IMR-90 (cell line): ENCODE measurements around the gene SCGB1D1.

Experiments
- BHLHE40 ChIP-seq: fragments of 150-350 bp; IDR thresholded peaks from 2 replicates; pipeline ENCODE4 v1.6.1; 2016; ENCODE audit warnings: mild to moderate bottlenecking, low read depth, low read length
- FOS ChIP-seq: fragments of 150-350 bp; IDR thresholded peaks from 2 replicates; pipeline ENCODE4 v1.6.1; 2016; ENCODE audit warnings: low read depth, low read length
- MAFK ChIP-seq: IDR thresholded peaks from 2 replicates; pipeline ENCODE4 v1.6.1; 2012; ENCODE audit warnings: low read depth, low read length, improper control_type of control experiment
- MAZ ChIP-seq: IDR thresholded peaks from 2 replicates; pipeline ENCODE4 v1.6.1; 2012; ENCODE audit warnings: low read depth, mild to moderate bottlenecking, low read length, improper control_type of control experiment, moderate library complexity, borderline replicate concordance
- MXI1 ChIP-seq: IDR thresholded peaks from 2 replicates; pipeline ENCODE4 v1.6.1; 2012; ENCODE audit warnings: low read depth, mild to moderate bottlenecking, low read length, moderate library complexity, borderline replicate concordance
- POLR2A ChIP-seq: IDR thresholded peaks from 2 replicates; pipeline ENCODE4 v1.6.1; 2012; ENCODE audit warnings: mild to moderate bottlenecking, low read depth, low read length
- RAD21 ChIP-seq: IDR thresholded peaks from 2 replicates; pipeline ENCODE4 v1.6.1; 2012; ENCODE audit warnings: low read length, improper control_type of control experiment
- RCOR1 ChIP-seq: IDR thresholded peaks from 2 replicates; pipeline ENCODE4 v1.6.1; 2012; ENCODE audit warnings: mild to moderate bottlenecking, low read length, improper control_type of control experiment; ENCODE audit not compliant: insufficient replicate concordance
- SMC3 ChIP-seq: fragments of 150-350 bp; IDR thresholded peaks from 2 replicates; pipeline ENCODE4 v1.6.1; 2016; ENCODE audit warnings: low read depth, mild to moderate bottlenecking, antibody characterized with exemption, low read length, moderate library complexity
- TF ChIP-seq, protein P1 (sequence below): conservative IDR thresholded peaks from 2 replicates; pipeline ENCODE4 v1.5.1; 2012; ENCODE audit warnings: mild to moderate bottlenecking, low read depth, low read length, improper control_type of control experiment

DNA sequence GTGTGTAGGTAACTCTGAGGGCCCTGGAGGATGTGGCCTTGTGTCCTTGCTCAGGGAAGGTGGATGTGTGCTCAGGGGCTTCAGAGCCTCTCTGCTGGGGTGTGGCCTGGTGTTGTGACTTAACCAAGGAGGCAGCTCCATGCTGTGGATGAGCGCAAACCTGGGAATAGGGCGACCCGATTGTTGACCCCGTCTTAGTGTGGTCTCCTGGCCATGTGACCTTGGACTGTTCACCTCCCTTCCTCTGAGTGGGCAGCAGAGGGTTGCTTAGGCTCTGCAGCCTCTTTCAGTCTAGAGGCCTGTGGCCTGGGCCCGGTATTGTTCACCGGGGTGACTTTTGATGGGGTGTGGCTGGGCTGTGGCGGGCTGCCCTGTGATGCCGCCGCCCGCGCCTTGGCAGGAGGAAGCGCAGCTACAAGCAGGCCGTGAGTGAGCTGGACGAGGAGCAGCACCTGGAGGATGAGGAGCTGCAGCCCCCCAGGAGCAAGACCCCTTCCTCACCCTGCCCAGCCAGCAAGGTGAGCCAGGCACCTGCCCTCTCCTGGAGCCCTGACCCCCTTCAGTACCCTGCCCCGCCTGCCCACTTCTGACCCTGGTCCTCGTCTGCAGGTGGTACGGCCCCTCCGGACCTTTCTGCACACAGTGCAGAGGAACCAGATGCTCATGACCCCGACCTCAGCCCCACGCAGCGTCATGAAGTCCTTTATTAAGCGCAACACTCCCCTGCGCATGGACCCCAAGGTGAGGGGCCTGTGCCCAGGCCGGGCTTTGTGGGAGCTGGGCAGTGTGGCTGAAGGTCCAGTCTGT is 49.5 kb upstream of the SCGB1D1 start:
- TF ChIP-seq, protein P1, sequence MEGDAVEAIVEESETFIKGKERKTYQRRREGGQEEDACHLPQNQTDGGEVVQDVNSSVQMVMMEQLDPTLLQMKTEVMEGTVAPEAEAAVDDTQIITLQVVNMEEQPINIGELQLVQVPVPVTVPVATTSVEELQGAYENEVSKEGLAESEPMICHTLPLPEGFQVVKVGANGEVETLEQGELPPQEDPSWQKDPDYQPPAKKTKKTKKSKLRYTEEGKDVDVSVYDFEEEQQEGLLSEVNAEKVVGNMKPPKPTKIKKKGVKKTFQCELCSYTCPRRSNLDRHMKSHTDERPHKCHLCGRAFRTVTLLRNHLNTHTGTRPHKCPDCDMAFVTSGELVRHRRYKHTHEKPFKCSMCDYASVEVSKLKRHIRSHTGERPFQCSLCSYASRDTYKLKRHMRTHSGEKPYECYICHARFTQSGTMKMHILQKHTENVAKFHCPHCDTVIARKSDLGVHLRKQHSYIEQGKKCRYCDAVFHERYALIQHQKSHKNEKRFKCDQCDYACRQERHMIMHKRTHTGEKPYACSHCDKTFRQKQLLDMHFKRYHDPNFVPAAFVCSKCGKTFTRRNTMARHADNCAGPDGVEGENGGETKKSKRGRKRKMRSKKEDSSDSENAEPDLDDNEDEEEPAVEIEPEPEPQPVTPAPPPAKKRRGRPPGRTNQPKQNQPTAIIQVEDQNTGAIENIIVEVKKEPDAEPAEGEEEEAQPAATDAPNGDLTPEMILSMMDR = no peak
- no peak for TF ChIP-seq RCOR1
- no peak for TF ChIP-seq MAFK
- no peak for TF ChIP-seq MAZ
- no peak for TF ChIP-seq SMC3
- TF ChIP-seq POLR2A = no peak
- no peak for TF ChIP-seq BHLHE40
- no peak for TF ChIP-seq RAD21
- TF ChIP-seq MXI1 = no peak
- no peak for TF ChIP-seq FOS
